Neural cell (in vitro differentiated cells): ENCODE measurements around the gene SLC25A46. TPM values are rescaled to one million over a fixed set of nuclear protein-coding genes. Genes with fewer than 3 reads are reported as not detected.
"Not testable (repeated sequence)": the region's sequence is repeated elsewhere in the genome, so short reads cannot be mapped to it uniquely, and the experiment has no call there.

Experiments
- H2AFZ ChIP-seq: fragments of 200-600, 300-800 bp; sonication (generic), shearing (Covaris generic); 2 replicates; pipeline ENCODE4 v1.6.0; 2014; ENCODE audit warnings: low read depth, mild to moderate bottlenecking, antibody characterized with exemption, low read length, moderate library complexity
- H3F3A ChIP-seq: fragments of 200-600 bp; shearing (Covaris generic); 2 replicates; pipeline ENCODE4 v1.6.1; 2016; ENCODE audit warnings: mild to moderate bottlenecking, moderate library complexity, mixed read lengths, antibody characterized with exemption, low read length; ENCODE audit not compliant: insufficient read depth, poor library complexity, severe bottlenecking
- H3K27ac ChIP-seq: fragments of 200-600, 300-800 bp; sonication (generic), shearing (Covaris generic); 2 replicates; pipeline ENCODE4 v1.5.1; 2014; ENCODE audit warnings: mild to moderate bottlenecking, low read length, moderate library complexity
- H3K27me3 ChIP-seq: fragments of 300-800, 200-600 bp; sonication (generic), shearing (Covaris generic); 2 replicates; pipeline ENCODE4 v1.6.0; 2014; ENCODE audit warnings: mild to moderate bottlenecking, low read depth, low read length, moderate library complexity; ENCODE audit not compliant: insufficient read depth
- H3K36me3 ChIP-seq: fragments of 300-800, 200-600 bp; sonication (generic), shearing (Covaris generic); 2 replicates; pipeline ENCODE4 v1.5.1; 2014; ENCODE audit warnings: mild to moderate bottlenecking, antibody characterized with exemption, low read length, moderate library complexity; ENCODE audit not compliant: insufficient read depth
- H3K4me2 ChIP-seq: fragments of 300-800, 200-600 bp; sonication (generic), shearing (Covaris generic); 2 replicates; pipeline ENCODE4 v1.6.0; 2014; ENCODE audit warnings: mild to moderate bottlenecking, low read length
- H3K4me3 ChIP-seq: fragments of 300-800, 200-600 bp; sonication (generic), shearing (Covaris generic); 2 replicates; pipeline ENCODE4 v1.5.1; 2014; ENCODE audit warnings: mild to moderate bottlenecking, low read length, moderate library complexity
- H3K79me2 ChIP-seq: fragments of 200-600 bp; shearing (Covaris generic); replicated peaks from 2 replicates; pipeline ENCODE4 v1.6.0; 2014; ENCODE audit warnings: mild to moderate bottlenecking, low read length, moderate library complexity; ENCODE audit not compliant: insufficient read depth
- H3K9ac ChIP-seq: fragments of 300-800, 200-600 bp; sonication (generic), shearing (Covaris generic); 2 replicates; pipeline ENCODE4 v1.6.1; 2016; ENCODE audit warnings: mild to moderate bottlenecking, low read length, mixed read lengths
- H3K9me2 ChIP-seq: fragments of 200-600 bp; shearing (Covaris generic); 2 replicates; pipeline ENCODE4 v1.6.1; 2016; ENCODE audit warnings: mild to moderate bottlenecking, low read length, mixed read lengths; ENCODE audit not compliant: insufficient read depth
- H3K9me3 ChIP-seq: fragments of 200-600, 300-800 bp; sonication (generic), shearing (Covaris generic); 2 replicates; pipeline ENCODE4 v1.6.1; 2016; ENCODE audit warnings: mild to moderate bottlenecking, mixed run types, low read length, moderate library complexity, mixed read lengths
- H4K20me1 ChIP-seq: fragments of 200-600 bp; shearing (Covaris generic); 2 replicates; pipeline ENCODE4 v1.6.1; 2016; ENCODE audit warnings: mild to moderate bottlenecking, mixed run types; ENCODE audit not compliant: insufficient read depth
- CTCF ChIP-seq: fragments of 450-650 bp; IDR thresholded peaks from 2 replicates; pipeline ENCODE4 v1.5.1; 2014; ENCODE audit warnings: antibody characterized with exemption, mild to moderate bottlenecking, moderate library complexity; ENCODE audit not compliant: poor library complexity, severe bottlenecking
- EP300 ChIP-seq: fragments of 450-650 bp; conservative IDR thresholded peaks from 2 replicates; pipeline ENCODE4 v1.6.1; 2014; ENCODE audit warnings: antibody characterized with exemption, mild to moderate bottlenecking, moderate library complexity; ENCODE audit not compliant: poor library complexity, severe bottlenecking
- EZH2 ChIP-seq: fragments of 200-600, 300-800 bp; shearing (Covaris generic), sonication (generic); IDR thresholded peaks from 2 replicates; pipeline ENCODE4 v1.6.1; 2014; ENCODE audit warnings: antibody characterized with exemption, low read length, borderline replicate concordance, mild to moderate bottlenecking; ENCODE audit not compliant: insufficient read depth, poor library complexity, severe bottlenecking
- MXI1 ChIP-seq: fragments of 450-650 bp; conservative IDR thresholded peaks from 2 replicates; pipeline ENCODE4 v1.6.1; 2014; ENCODE audit warnings: antibody characterized with exemption, mild to moderate bottlenecking; ENCODE audit not compliant: poor library complexity, severe bottlenecking
- POLR2AphosphoS5 ChIP-seq: IDR thresholded peaks from 2 replicates; pipeline ENCODE4 v1.6.1; 2012
- RAD21 ChIP-seq: fragments of 450-650 bp; conservative IDR thresholded peaks from 2 replicates; pipeline ENCODE4 v1.6.1; 2014; ENCODE audit warnings: antibody characterized with exemption, mild to moderate bottlenecking, moderate library complexity
- REST ChIP-seq: IDR thresholded peaks from 2 replicates; pipeline ENCODE4 v1.6.1; 2012; ENCODE audit warnings: borderline replicate concordance
- SMC3 ChIP-seq: fragments of 450-650 bp; conservative IDR thresholded peaks from 2 replicates; pipeline ENCODE4 v1.6.1; 2014; ENCODE audit warnings: antibody characterized with exemption, mild to moderate bottlenecking, moderate library complexity; ENCODE audit not compliant: poor library complexity
- TAF1 ChIP-seq: IDR thresholded peaks from 2 replicates; pipeline ENCODE4 v1.6.1; 2012; ENCODE audit warnings: low read depth
- polyA minus RNA-seq: library from RNA; depleted of rRNA, polyadenylated mRNA; stranded (reverse); fragments of >200 nt; gene quantifications from 2 replicates; pipeline ENCODE4 v1.2.3, GENCODE V29; 2014
- polyA plus RNA-seq: library from polyadenylated mRNA; depleted of rRNA; stranded (reverse); fragments of >200 nt; gene quantifications from 2 replicates; pipeline ENCODE4 v1.2.3, GENCODE V29; 2014

SLC25A46 gene
- polyA plus RNA-seq (109 and 118 TPM in 2 replicates), polyA minus RNA-seq (188 and 197 TPM in 2 replicates)

- no peaks in the 10 kb centered on the region for H3K36me3 ChIP-seq
- no peaks in the 10 kb centered on the region for H4K20me1 ChIP-seq
- H3K4me3 ChIP-seq, result peak within 1 kb of the TSS; percentile 82
- H3K9me3 ChIP-seq, result no peaks in the 10 kb centered on the region
- peak within 1 kb of the TSS; percentile 90 for H3K4me2 ChIP-seq
- H3K27me3 ChIP-seq, result no peaks in the 10 kb centered on the region
- no peaks in the 10 kb centered on the region for H3F3A ChIP-seq
- TF ChIP-seq CTCF (peak; percentile 12), TAF1 (peak; percentile 94), POLR2AphosphoS5 (peak; percentile 98), MXI1 (peak; percentile 89), REST (peak; percentile 96), EP300 (peak; percentile 60), SMC3 (peak; percentile 29), EZH2 (no peak), RAD21 (peak; percentile 9)
- H3K9ac ChIP-seq, result peak within 1 kb of the TSS; percentile 96
- H3K79me2 ChIP-seq, result peaks cover 24% of the 10 kb centered on the region
- H3K9me2 ChIP-seq, result no peaks in the 10 kb centered on the region
- H3K27ac ChIP-seq, result peak within 1 kb of the TSS; percentile 94
- H2AFZ ChIP-seq, result peak within 1 kb of the TSS; percentile 95
These were observed at the start of gene SLC25A46 for GRCh38 chr5:110738812-110739651. TSS of gene SLC25A46 (plus strand) at chr5:110739007. CDS start at chr5:110739120, 113 bp downstream.

GRCh38 chr5:110690587-110690986, 48.2 kb upstream of the SLC25A46 start:
- H3K79me2 ChIP-seq, H3K27ac ChIP-seq, H3K27me3 ChIP-seq, H3K4me2 ChIP-seq, H4K20me1 ChIP-seq, H3K9me3 ChIP-seq, H3K4me3 ChIP-seq, H3K9me2 ChIP-seq, H3F3A ChIP-seq, H3K36me3 ChIP-seq, H2AFZ ChIP-seq, H3K9ac ChIP-seq: not testable (repeated sequence)

GRCh38 chr5:110692669-110693068, 46.1 kb upstream of the SLC25A46 start:
- H2AFZ ChIP-seq, H4K20me1 ChIP-seq: not testable (repeated sequence)

More at GRCh38 chr5:110692669-110693068, 46.1 kb upstream of the SLC25A46 start:
- not testable (repeated sequence) for H3K36me3 ChIP-seq, H3K27ac ChIP-seq, H3K4me3 ChIP-seq, H3K27me3 ChIP-seq, H3K9me2 ChIP-seq, H3F3A ChIP-seq, H3K9ac ChIP-seq, H3K79me2 ChIP-seq, H3K4me2 ChIP-seq, H3K9me3 ChIP-seq
